ENCODE results near the gene SPINDOC.

SPINDOC gene

DNA sequence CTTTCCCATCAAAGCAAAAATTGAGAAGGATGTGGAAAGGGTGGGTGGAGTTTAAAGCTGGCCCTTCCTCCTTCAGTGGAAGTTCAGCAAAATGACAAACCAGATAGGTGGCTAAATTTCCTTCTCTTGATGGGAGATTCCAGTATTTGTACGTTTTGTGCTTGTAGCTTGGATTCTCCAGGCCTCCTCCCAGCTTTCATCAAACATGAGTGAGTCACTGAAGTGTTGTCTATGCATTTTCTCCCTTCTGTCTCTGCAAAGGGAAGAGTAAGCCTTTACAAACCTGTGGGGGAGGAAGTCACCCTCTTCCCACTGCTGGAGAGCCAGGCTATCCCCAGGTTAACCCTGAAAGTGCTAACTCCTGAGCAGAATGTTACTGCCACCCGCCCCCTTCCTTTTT, 32.0 kb downstream of the SPINDOC start:
- TF ChIP-seq ZFP30 (CRISPR knock-in tag; IDR thresholded peaks at IDR 0.05) = no peak
- TF ChIP-seq RARB (CRISPR knock-in tag; IDR thresholded peaks at IDR 0.05) = no peak
- TF ChIP-seq, protein P1, sequence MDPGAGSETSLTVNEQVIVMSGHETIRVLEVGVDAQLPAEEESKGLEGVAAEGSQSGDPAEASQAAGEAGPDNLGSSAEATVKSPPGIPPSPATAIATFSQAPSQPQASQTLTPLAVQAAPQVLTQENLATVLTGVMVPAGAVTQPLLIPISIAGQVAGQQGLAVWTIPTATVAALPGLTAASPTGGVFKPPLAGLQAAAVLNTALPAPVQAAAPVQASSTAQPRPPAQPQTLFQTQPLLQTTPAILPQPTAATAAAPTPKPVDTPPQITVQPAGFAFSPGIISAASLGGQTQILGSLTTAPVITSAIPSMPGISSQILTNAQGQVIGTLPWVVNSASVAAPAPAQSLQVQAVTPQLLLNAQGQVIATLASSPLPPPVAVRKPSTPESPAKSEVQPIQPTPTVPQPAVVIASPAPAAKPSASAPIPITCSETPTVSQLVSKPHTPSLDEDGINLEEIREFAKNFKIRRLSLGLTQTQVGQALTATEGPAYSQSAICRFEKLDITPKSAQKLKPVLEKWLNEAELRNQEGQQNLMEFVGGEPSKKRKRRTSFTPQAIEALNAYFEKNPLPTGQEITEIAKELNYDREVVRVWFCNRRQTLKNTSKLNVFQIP (CRISPR knock-in tag; IDR thresholded peaks at IDR 0.05; ENCODE audit: borderline replicate concordance, low read depth) = no peak
- no peak for TF ChIP-seq ESRRG (CRISPR knock-in tag; IDR thresholded peaks at IDR 0.05)
- TF ChIP-seq ZFP3 (CRISPR knock-in tag; IDR thresholded peaks at IDR 0.05) = no peak
- TF ChIP-seq BACH2 (CRISPR knock-in tag; IDR thresholded peaks at IDR 0.05; ENCODE audit: borderline replicate concordance) = no peak
- TF ChIP-seq SNAI2 (CRISPR knock-in tag; IDR thresholded peaks at IDR 0.05) = no peak
- TF ChIP-seq, protein P2, sequence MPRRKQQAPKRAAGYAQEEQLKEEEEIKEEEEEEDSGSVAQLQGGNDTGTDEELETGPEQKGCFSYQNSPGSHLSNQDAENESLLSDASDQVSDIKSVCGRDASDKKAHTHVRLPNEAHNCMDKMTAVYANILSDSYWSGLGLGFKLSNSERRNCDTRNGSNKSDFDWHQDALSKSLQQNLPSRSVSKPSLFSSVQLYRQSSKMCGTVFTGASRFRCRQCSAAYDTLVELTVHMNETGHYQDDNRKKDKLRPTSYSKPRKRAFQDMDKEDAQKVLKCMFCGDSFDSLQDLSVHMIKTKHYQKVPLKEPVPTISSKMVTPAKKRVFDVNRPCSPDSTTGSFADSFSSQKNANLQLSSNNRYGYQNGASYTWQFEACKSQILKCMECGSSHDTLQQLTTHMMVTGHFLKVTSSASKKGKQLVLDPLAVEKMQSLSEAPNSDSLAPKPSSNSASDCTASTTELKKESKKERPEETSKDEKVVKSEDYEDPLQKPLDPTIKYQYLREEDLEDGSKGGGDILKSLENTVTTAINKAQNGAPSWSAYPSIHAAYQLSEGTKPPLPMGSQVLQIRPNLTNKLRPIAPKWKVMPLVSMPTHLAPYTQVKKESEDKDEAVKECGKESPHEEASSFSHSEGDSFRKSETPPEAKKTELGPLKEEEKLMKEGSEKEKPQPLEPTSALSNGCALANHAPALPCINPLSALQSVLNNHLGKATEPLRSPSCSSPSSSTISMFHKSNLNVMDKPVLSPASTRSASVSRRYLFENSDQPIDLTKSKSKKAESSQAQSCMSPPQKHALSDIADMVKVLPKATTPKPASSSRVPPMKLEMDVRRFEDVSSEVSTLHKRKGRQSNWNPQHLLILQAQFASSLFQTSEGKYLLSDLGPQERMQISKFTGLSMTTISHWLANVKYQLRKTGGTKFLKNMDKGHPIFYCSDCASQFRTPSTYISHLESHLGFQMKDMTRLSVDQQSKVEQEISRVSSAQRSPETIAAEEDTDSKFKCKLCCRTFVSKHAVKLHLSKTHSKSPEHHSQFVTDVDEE (CRISPR knock-in tag; IDR thresholded peaks at IDR 0.05) = no peak
- no peak for TF ChIP-seq OSR1 (CRISPR knock-in tag; IDR thresholded peaks at IDR 0.05)
- TF ChIP-seq PPARA (CRISPR knock-in tag; IDR thresholded peaks at IDR 0.05; ENCODE audit: borderline replicate concordance) = no peak
- TF ChIP-seq ARNTL (CRISPR knock-in tag; IDR thresholded peaks at IDR 0.05; ENCODE audit: borderline replicate concordance, low read depth) = no peak
- TF ChIP-seq, protein P3, sequence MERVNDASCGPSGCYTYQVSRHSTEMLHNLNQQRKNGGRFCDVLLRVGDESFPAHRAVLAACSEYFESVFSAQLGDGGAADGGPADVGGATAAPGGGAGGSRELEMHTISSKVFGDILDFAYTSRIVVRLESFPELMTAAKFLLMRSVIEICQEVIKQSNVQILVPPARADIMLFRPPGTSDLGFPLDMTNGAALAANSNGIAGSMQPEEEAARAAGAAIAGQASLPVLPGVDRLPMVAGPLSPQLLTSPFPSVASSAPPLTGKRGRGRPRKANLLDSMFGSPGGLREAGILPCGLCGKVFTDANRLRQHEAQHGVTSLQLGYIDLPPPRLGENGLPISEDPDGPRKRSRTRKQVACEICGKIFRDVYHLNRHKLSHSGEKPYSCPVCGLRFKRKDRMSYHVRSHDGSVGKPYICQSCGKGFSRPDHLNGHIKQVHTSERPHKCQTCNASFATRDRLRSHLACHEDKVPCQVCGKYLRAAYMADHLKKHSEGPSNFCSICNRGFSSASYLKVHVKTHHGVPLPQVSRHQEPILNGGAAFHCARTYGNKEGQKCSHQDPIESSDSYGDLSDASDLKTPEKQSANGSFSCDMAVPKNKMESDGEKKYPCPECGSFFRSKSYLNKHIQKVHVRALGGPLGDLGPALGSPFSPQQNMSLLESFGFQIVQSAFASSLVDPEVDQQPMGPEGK (CRISPR knock-in tag; IDR thresholded peaks at IDR 0.05; ENCODE audit: borderline replicate concordance) = no peak
- TF ChIP-seq GLIS3 (CRISPR knock-in tag; IDR thresholded peaks at IDR 0.05) = no peak
- no peak for TF ChIP-seq ZNF8 (CRISPR knock-in tag; IDR thresholded peaks at IDR 0.05)
- TF ChIP-seq, protein P4, sequence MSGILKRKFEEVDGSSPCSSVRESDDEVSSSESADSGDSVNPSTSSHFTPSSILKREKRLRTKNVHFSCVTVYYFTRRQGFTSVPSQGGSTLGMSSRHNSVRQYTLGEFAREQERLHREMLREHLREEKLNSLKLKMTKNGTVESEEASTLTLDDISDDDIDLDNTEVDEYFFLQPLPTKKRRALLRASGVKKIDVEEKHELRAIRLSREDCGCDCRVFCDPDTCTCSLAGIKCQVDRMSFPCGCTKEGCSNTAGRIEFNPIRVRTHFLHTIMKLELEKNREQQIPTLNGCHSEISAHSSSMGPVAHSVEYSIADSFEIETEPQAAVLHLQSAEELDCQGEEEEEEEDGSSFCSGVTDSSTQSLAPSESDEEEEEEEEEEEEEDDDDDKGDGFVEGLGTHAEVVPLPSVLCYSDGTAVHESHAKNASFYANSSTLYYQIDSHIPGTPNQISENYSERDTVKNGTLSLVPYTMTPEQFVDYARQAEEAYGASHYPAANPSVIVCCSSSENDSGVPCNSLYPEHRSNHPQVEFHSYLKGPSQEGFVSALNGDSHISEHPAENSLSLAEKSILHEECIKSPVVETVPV (CRISPR knock-in tag; IDR thresholded peaks at IDR 0.05) = no peak
- TF ChIP-seq, protein P5, sequence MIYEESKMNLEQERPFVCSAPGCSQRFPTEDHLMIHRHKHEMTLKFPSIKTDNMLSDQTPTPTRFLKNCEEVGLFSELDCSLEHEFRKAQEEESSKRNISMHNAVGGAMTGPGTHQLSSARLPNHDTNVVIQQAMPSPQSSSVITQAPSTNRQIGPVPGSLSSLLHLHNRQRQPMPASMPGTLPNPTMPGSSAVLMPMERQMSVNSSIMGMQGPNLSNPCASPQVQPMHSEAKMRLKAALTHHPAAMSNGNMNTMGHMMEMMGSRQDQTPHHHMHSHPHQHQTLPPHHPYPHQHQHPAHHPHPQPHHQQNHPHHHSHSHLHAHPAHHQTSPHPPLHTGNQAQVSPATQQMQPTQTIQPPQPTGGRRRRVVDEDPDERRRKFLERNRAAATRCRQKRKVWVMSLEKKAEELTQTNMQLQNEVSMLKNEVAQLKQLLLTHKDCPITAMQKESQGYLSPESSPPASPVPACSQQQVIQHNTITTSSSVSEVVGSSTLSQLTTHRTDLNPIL (CRISPR knock-in tag; IDR thresholded peaks at IDR 0.05; ENCODE audit: low read depth) = no peak
- no peak for TF ChIP-seq ZC3H10 (CRISPR knock-in tag; IDR thresholded peaks at IDR 0.05)
- no peak for TF ChIP-seq TCF4 (CRISPR knock-in tag; IDR thresholded peaks at IDR 0.05; ENCODE audit: borderline replicate concordance)
- TF ChIP-seq ISL1 (CRISPR knock-in tag; IDR thresholded peaks at IDR 0.05) = no peak
- peak; percentile 53 for ATAC-seq

DNA sequence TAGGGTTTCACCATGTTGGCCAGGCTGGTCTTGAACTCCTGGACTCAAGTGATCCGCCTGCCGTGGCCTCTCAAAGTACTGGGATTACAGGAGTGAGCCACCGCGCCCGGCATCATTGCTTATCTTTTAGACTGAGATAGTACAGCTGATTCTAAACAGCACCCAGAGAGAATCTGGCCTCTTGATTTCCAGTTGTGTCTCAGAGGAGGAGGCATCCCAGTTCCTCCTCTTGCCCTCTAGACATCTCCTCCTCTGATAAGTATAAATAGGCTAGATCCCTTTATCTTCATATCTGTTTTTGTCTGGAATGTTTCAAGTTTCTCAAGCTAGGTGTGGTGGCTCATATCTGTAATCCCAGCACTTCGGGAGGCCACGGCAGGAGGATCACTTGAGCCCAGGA, 32.7 kb downstream of the SPINDOC start:
- no peak for ATAC-seq
- TF ChIP-seq, protein P3 (CRISPR knock-in tag; IDR thresholded peaks at IDR 0.05; ENCODE audit: borderline replicate concordance) = no peak
- no peak for TF ChIP-seq ZFP30 (CRISPR knock-in tag; IDR thresholded peaks at IDR 0.05)
- TF ChIP-seq ZNF565 (CRISPR knock-in tag; conservative IDR thresholded peaks at IDR 0.05; ENCODE audit: low read depth) = no peak
- TF ChIP-seq ZNF70 (CRISPR knock-in tag; IDR thresholded peaks at IDR 0.05) = no peak
- no peak for TF ChIP-seq ZNF8 (CRISPR knock-in tag; IDR thresholded peaks at IDR 0.05)
- TF ChIP-seq TOX (CRISPR knock-in tag; IDR thresholded peaks at IDR 0.05; ENCODE audit: borderline replicate concordance) = no peak
- TF ChIP-seq GLIS3 (CRISPR knock-in tag; IDR thresholded peaks at IDR 0.05) = no peak
- TF ChIP-seq ESRRG (CRISPR knock-in tag; IDR thresholded peaks at IDR 0.05) = no peak
